Mesenchymal stem cell (in vitro differentiated cells and primary cell): ENCODE measurements around the gene NUP88.

ENCODE experiments used
- DNase-seq: peaks from one replicate; pipeline ENCODE4 v3.0.0-alpha.2; 2013
- H2AFZ ChIP-seq: one replicate; pipeline ENCODE4 v1.6.1; 2013; ENCODE audit warnings: low read depth, mild to moderate bottlenecking, control low read depth, inconsistent platforms, low read length, moderate library complexity
- H2AK5ac ChIP-seq: 2 replicates; pipeline ENCODE4 v1.6.1; 2013; ENCODE audit warnings: low read length, moderate library complexity, mild to moderate bottlenecking, inconsistent platforms; ENCODE audit not compliant: severe bottlenecking
- H2BK120ac ChIP-seq: one replicate; pipeline ENCODE4 v1.6.1; 2013; ENCODE audit warnings: low read depth, mild to moderate bottlenecking, inconsistent platforms, low read length, moderate library complexity
- H2BK12ac ChIP-seq, 2 experiments: one replicate each; pipeline ENCODE4 v1.6.1; 2013; ENCODE audit warnings: inconsistent platforms in 2 of 2, low read length in 2 of 2, mild to moderate bottlenecking in 2 of 2, moderate library complexity in 2 of 2, control low read depth in 1 of 2
- H2BK15ac ChIP-seq: one replicate; pipeline ENCODE4 v1.6.1; 2013; ENCODE audit warnings: mild to moderate bottlenecking, low read depth, inconsistent platforms; ENCODE audit not compliant: poor library complexity, severe bottlenecking
- H2BK5ac ChIP-seq: 2 replicates; pipeline ENCODE4 v1.6.1; 2013; ENCODE audit warnings: low read depth, mild to moderate bottlenecking, low read length, control low read depth, inconsistent platforms; ENCODE audit not compliant: poor library complexity, severe bottlenecking
- H3K14ac ChIP-seq, 2 experiments: one replicate each; pipeline ENCODE4 v1.6.1; 2013; ENCODE audit warnings: inconsistent platforms in 2 of 2, low read length in 2 of 2, control low read depth in 1 of 2, mild to moderate bottlenecking in 1 of 2, moderate library complexity in 1 of 2
- H3K18ac ChIP-seq, 2 experiments: one replicate each; pipeline ENCODE4 v1.6.1; 2013; ENCODE audit warnings: inconsistent platforms in 2 of 2, low read length in 2 of 2, control low read depth in 1 of 2, low read depth in 1 of 2, mild to moderate bottlenecking in 1 of 2
- H3K23ac ChIP-seq, 2 experiments: one replicate each; pipeline ENCODE4 v1.6.1; 2013; ENCODE audit warnings: inconsistent platforms in 2 of 2, low read length in 2 of 2, mild to moderate bottlenecking in 2 of 2, moderate library complexity in 2 of 2, control low read depth in 1 of 2
- H3K27ac ChIP-seq: 2 replicates; pipeline ENCODE4 v1.5.1; 2013; ENCODE audit warnings: mild to moderate bottlenecking, moderate library complexity, low read length, control low read depth, inconsistent platforms; ENCODE audit not compliant: poor library complexity, severe bottlenecking
- H3K27me3 ChIP-seq, 2 experiments: 2 replicates each; pipeline versions ENCODE4 v1.6.1 to v1.7.0; 2013; ENCODE audit warnings: low read length in 2 of 2, mild to moderate bottlenecking in 2 of 2, moderate library complexity in 2 of 2, control low read depth in 1 of 2, inconsistent platforms in 1 of 2; ENCODE audit not compliant: control insufficient read depth in 1 of 2, insufficient read depth in 1 of 2
- H3K36me3 ChIP-seq, 2 experiments: 2 replicates each; pipeline versions ENCODE4 v1.6.1 to v1.7.0; 2013; ENCODE audit warnings: low read length in 2 of 2, control low read depth in 1 of 2, inconsistent platforms in 1 of 2, low read depth in 1 of 2, mild to moderate bottlenecking in 1 of 2; ENCODE audit not compliant: insufficient read depth in 2 of 2, control insufficient read depth in 1 of 2
- H3K4ac ChIP-seq, 2 experiments: one replicate each; pipeline ENCODE4 v1.6.1; 2013; ENCODE audit warnings: inconsistent platforms in 2 of 2, low read length in 2 of 2, mild to moderate bottlenecking in 2 of 2, moderate library complexity in 2 of 2, control low read depth in 1 of 2, low read depth in 1 of 2
- H3K4me1 ChIP-seq: 2 replicates; pipeline ENCODE4 v1.6.1; 2013; ENCODE audit warnings: low read depth, low read length, control low read depth; ENCODE audit not compliant: control insufficient read depth, insufficient read depth
- H3K4me2 ChIP-seq: 2 replicates; pipeline ENCODE4 v1.6.1; 2013; ENCODE audit warnings: low read length, mild to moderate bottlenecking, inconsistent platforms; ENCODE audit not compliant: poor library complexity, severe bottlenecking
- H3K4me3 ChIP-seq, 2 experiments: 2 replicates each; pipeline versions ENCODE4 v1.5.1 to v1.7.0; 2013; ENCODE audit warnings: low read length in 2 of 2, mild to moderate bottlenecking in 2 of 2, control low read depth in 1 of 2, low read depth in 1 of 2; ENCODE audit not compliant: insufficient read depth in 1 of 2
- H3K79me1 ChIP-seq: replicated peaks from 2 replicates; pipeline ENCODE4 v1.6.1; 2013; ENCODE audit warnings: mild to moderate bottlenecking, control low read depth, low read length, inconsistent platforms; ENCODE audit not compliant: poor library complexity, severe bottlenecking
- H3K9ac ChIP-seq: 2 replicates; pipeline ENCODE4 v1.7.0; 2013; ENCODE audit warnings: mild to moderate bottlenecking, low read length, moderate library complexity
- H3K9me3 ChIP-seq: 2 replicates; pipeline ENCODE4 v1.7.0; 2013; ENCODE audit warnings: mild to moderate bottlenecking, low read length; ENCODE audit not compliant: control insufficient read depth
- H4K8ac ChIP-seq: one replicate; pipeline ENCODE4 v1.6.1; 2013; ENCODE audit warnings: inconsistent platforms, mild to moderate bottlenecking, low read length, moderate library complexity
- H4K91ac ChIP-seq: one replicate; pipeline ENCODE4 v1.6.1; 2013; ENCODE audit warnings: mild to moderate bottlenecking, low read length, inconsistent platforms
- WGBS: methylation state at CpG from one replicate; pipeline ENCODE4 v1.1.7; 2013; ENCODE audit warnings: mixed read lengths; 5-methylcytosine and 5-hydroxymethylcytosine counted together

Gene NUP88

DNA sequence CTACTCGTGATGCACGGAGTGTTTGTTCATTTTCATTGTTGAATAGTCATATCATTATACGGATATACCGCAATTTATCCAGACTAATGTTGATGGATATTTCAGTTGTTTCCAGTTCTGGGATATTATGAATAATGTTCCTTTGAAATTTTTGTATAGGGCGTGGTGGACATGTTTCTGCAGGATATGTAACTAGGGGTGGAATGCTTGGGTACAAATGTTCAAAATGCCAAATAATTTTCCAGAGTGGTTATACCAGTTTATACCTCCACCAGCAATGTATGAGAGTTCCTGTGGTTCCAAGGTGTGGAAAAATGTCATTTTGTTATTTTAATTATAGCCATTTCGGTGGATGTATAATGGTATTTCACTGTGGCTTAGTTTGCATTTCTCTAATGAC, 53.6 kb downstream of the NUP88 start:
- H2BK5ac ChIP-seq: no peak overlapping the region
- H2BK12ac ChIP-seq: no peak overlapping the region
- no peak overlapping the region for H4K91ac ChIP-seq
- no peak overlapping the region for H3K4me3 ChIP-seq
- no peak overlapping the region for H2BK120ac ChIP-seq
- H3K4me2 ChIP-seq: no peak overlapping the region
- no peaks in the 10 kb centered on the region for H3K4me1 ChIP-seq
- H3K9me3 ChIP-seq: no peaks in the 10 kb centered on the region
- no peaks in the 10 kb centered on the region for H3K27me3 ChIP-seq
- no peak overlapping the region for H3K23ac ChIP-seq
- H2BK15ac ChIP-seq: no peak overlapping the region
- H3K14ac ChIP-seq: no peak overlapping the region
- H3K79me1 ChIP-seq: peaks cover 12% of the 10 kb centered on the region
- no peak overlapping the region for H3K18ac ChIP-seq
- no peak for DNase-seq
- H4K8ac ChIP-seq: no peak overlapping the region
- no peak overlapping the region for H3K4ac ChIP-seq
- no peak overlapping the region for H2AFZ ChIP-seq
- H3K27ac ChIP-seq: no peak overlapping the region
- WGBS: 82% methylated on average over 6 of the region's 6 CpGs
- H2AK5ac ChIP-seq: no peak overlapping the region
- no peak overlapping the region for H3K9ac ChIP-seq
- peaks cover 17 to 66% of the 10 kb centered on the region in 2 experiments for H3K36me3 ChIP-seq

DNA sequence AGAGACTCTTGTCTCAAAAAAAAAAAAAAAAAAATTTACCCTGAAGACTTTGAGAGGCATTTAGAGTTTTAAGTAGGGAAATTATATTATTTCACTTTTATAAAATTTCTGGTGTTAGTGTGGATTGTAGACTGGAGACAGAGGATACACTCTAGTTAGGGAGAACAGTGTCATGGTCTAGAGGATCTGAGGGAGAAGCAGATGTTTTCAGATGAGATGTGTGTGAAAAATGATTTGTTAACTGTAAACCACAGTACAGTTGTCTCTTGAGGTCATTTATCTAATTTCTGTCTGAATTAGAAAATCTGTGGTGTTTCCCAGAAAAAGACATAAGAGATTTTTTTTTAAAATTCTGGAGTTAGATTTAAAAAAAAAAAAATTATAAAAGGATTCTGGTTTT, 54.8 kb downstream of the NUP88 start:
- no peak overlapping the region for H3K4me3 ChIP-seq
- no peak overlapping the region for H4K91ac ChIP-seq
- H4K8ac ChIP-seq: no peak overlapping the region
- no peak overlapping the region for H3K18ac ChIP-seq
- DNase-seq: no peak
- no peak overlapping the region for H3K9ac ChIP-seq
- no peak overlapping the region for H2BK12ac ChIP-seq
- no peaks in the 10 kb centered on the region for H3K27me3 ChIP-seq
- H3K4ac ChIP-seq: no peak overlapping the region
- no peak overlapping the region for H2AFZ ChIP-seq
- H3K23ac ChIP-seq: no peak overlapping the region
- no peak overlapping the region for H2BK120ac ChIP-seq
- no peak overlapping the region for H3K27ac ChIP-seq
- H3K36me3 ChIP-seq: peaks cover 21 to 64% of the 10 kb centered on the region in 2 experiments
- H2BK5ac ChIP-seq: no peak overlapping the region
- no peak overlapping the region for H2AK5ac ChIP-seq
- H3K4me2 ChIP-seq: no peak overlapping the region
- peaks cover 14% of the 10 kb centered on the region for H3K79me1 ChIP-seq
- no peaks in the 10 kb centered on the region for H3K4me1 ChIP-seq
- no peaks in the 10 kb centered on the region for H3K9me3 ChIP-seq
- no peak overlapping the region for H3K14ac ChIP-seq
- H2BK15ac ChIP-seq: no peak overlapping the region

DNA sequence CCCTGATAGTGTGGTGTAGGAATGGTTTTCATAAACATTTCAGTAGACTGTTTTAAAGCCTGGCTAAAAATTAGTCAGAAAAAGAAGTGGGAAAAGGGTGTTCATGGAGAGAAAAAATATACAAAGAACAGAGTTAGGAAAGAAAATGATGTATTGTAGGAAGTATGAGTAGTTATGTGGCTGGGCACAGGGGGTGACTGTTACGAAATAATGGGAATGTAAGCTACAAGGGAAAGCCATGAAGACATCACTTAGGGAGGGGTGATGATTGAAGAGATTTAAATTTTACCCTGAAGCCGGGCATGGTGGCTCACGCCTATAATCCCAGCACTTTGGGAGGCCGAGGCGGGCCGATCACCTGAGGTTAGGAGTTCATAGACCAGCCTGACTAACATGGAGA, 55.3 kb downstream of the NUP88 start:
- Histone ChIP-seq H2BK120ac (no peak overlapping the region), H3K4me2 (no peak overlapping the region), H3K9me3 (no peaks in the 10 kb centered on the region), H3K18ac (no peak overlapping the region), H4K8ac (no peak overlapping the region), H2AK5ac (no peak overlapping the region), H2AFZ (no peak overlapping the region), H3K23ac (no peak overlapping the region), H2BK5ac (no peak overlapping the region), H3K27me3 (no peaks in the 10 kb centered on the region), H3K27ac (no peak overlapping the region), H3K14ac (no peak overlapping the region), H3K4me1 (no peaks in the 10 kb centered on the region), H2BK15ac (no peak overlapping the region), H3K4me3 (no peak overlapping the region), H3K9ac (peak overlapping the region; percentile 9), H4K91ac (no peak overlapping the region), H3K36me3 (peaks cover 19 to 64% of the 10 kb centered on the region in 2 experiments), H3K79me1 (peaks cover 12% of the 10 kb centered on the region), H2BK12ac (no peak overlapping the region), H3K4ac (no peak overlapping the region)
- DNase-seq: peak; percentile 79
- WGBS: 90% methylated on average over 6 of the region's 6 CpGs

DNA sequence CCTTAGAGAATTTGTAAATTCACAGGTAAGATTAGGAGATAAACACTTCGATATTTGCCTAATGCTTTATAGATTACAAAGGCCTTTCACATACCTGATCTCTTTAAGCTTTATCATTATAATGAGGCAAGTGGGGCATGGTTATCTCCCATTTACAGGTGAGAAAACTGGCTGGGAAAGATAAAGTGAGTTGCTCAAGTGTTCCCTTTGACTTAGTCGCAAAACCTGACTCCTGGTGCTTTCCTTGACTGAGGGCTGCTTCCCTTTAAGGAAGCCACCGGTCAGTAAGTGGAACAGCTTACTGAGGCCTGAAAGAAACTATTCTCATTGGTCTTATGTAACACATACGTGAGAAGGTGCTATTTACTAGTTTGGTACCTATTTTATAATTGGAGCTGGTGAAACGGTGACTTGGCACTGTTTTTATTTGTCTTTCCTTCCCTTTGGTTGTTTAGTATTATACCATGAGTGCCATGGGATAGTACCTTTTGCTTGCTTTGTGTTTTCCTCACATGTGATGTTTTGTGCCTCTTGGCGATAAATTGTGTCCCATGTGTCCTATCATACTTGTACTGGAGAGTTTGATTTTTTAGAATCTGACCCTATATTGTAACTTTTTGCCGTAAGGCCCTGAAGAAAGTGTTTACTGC, 57.2 kb downstream of the NUP88 start:
- H3K4ac ChIP-seq: no peak overlapping the region
- no peak for DNase-seq
- peaks cover 23 to 67% of the 10 kb centered on the region in 2 experiments for H3K36me3 ChIP-seq
- H3K27ac ChIP-seq: no peak overlapping the region
- H3K4me3 ChIP-seq: no peak overlapping the region
- no peak overlapping the region for H3K23ac ChIP-seq
- H3K4me1 ChIP-seq: no peaks in the 10 kb centered on the region
- WGBS: 79% methylated on average over 6 of the region's 7 CpGs
- H3K27me3 ChIP-seq: no peaks in the 10 kb centered on the region
- H2BK5ac ChIP-seq: no peak overlapping the region
- H2AFZ ChIP-seq: no peak overlapping the region
- H2BK12ac ChIP-seq: no peak overlapping the region
- H4K8ac ChIP-seq: no peak overlapping the region
- no peak overlapping the region for H3K4me2 ChIP-seq
- H3K18ac ChIP-seq: no peak overlapping the region
- H3K79me1 ChIP-seq: peaks cover 16% of the 10 kb centered on the region
- H4K91ac ChIP-seq: no peak overlapping the region
- H2AK5ac ChIP-seq: no peak overlapping the region
- H3K9ac ChIP-seq: no peak overlapping the region
- no peak overlapping the region for H2BK15ac ChIP-seq
- H3K14ac ChIP-seq: no peak overlapping the region
- no peak overlapping the region for H2BK120ac ChIP-seq
- no peaks in the 10 kb centered on the region for H3K9me3 ChIP-seq
